Measurements from ENCODE around the gene ZNF133. TPM values are rescaled to one million over a fixed set of nuclear protein-coding genes. Genes with fewer than 3 reads are reported as not detected.

ZNF133 gene
- total and polyA plus RNA-seq, 2 of the 13 experiments (the other 11 are each of a cell fraction or from before 2014, with no cell fraction given), result 23.5 to 26.7 TPM

- Histone ChIP-seq H3K4me2 (ENCODE audit: low read depth, low read length) (no peak overlapping the region), H3K4me1 (ENCODE audit: insufficient read depth, low read length) (no peaks in the 10 kb centered on the region), H3K27ac (ENCODE audit: extremely low read length, insufficient read depth, low read length) (no peak overlapping the region), H3K9ac (ENCODE audit: insufficient read depth, low read depth, low read length) (no peak overlapping the region), H4K20me1 (ENCODE audit: insufficient read depth, low read length) (no peaks in the 10 kb centered on the region), H3K79me2 (ENCODE audit: insufficient read depth, low read length) (no peaks in the 10 kb centered on the region), H3K36me3 (replicated peaks in 1 of 2; ENCODE audit: control insufficient read depth in 1 of 2, insufficient read depth in 2 of 2, low read length in 2 of 2) (peaks cover 7 to 40% of the 10 kb centered on the region in 2 experiments), H3K9me3 (ENCODE audit: low read length) (no peaks in the 10 kb centered on the region), H2AFZ (ENCODE audit: low read length) (no peak overlapping the region), H3K4me3 (replicated peaks in 1 of 3; ENCODE audit: insufficient read depth in 1 of 3, low read depth in 2 of 3, low read length in 3 of 3) (no peak overlapping the region), H3K27me3 (ENCODE audit: control insufficient read depth in 1 of 2, insufficient read depth in 2 of 2, low read length in 2 of 2) (no peaks in the 10 kb centered on the region)
- DNase-seq (ENCODE audit: low spot score) (no peak), FAIRE-seq (no peak), ATAC-seq (no peak)
- TF ChIP-seq PAWR (CRISPR knock-in tag; IDR thresholded peaks at IDR 0.05; ENCODE audit: borderline replicate concordance) (no peak), ZBTB42 (CRISPR knock-in tag; IDR thresholded peaks at IDR 0.05) (no peak), HNRNPUL1 (IDR thresholded peaks at IDR 0.05; ENCODE audit: low read depth, low read length) (no peak), ZNF678 (CRISPR knock-in tag; IDR thresholded peaks at IDR 0.05) (no peak), NFYC (CRISPR knock-in tag; IDR thresholded peaks at IDR 0.05) (no peak), ZNF441 (CRISPR knock-in tag; IDR thresholded peaks at IDR 0.05; ENCODE audit: borderline replicate concordance) (no peak), MEF2D (CRISPR knock-in tag; IDR thresholded peaks at IDR 0.05) (no peak), ZNF138 (CRISPR knock-in tag; IDR thresholded peaks at IDR 0.05; ENCODE audit: low read depth) (no peak), ZMYM4 (CRISPR knock-in tag; IDR thresholded peaks at IDR 0.05) (no peak), BCLAF1 (IDR thresholded peaks at IDR 0.05) (no peak), KLF11 (CRISPR knock-in tag; IDR thresholded peaks at IDR 0.05) (no peak), ZNF790 (CRISPR knock-in tag; IDR thresholded peaks at IDR 0.05; ENCODE audit: borderline replicate concordance) (no peak), POGK (CRISPR knock-in tag; conservative IDR thresholded peaks at IDR 0.05) (no peak), EZH2 (conservative IDR thresholded peaks at IDR 0.05; ENCODE audit: low read depth, low read length) (no peak)
- TF ChIP-seq, protein P1, sequence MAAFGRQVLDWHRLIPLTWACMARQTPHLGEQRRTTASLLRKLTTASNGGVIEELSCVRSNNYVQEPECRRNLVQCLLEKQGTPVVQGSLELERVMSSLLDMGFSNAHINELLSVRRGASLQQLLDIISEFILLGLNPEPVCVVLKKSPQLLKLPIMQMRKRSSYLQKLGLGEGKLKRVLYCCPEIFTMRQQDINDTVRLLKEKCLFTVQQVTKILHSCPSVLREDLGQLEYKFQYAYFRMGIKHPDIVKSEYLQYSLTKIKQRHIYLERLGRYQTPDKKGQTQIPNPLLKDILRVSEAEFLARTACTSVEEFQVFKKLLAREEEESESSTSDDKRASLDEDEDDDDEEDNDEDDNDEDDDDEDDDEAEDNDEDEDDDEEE (CRISPR knock-in tag; IDR thresholded peaks at IDR 0.05), result no peak
- TF ChIP-seq, protein P2, sequence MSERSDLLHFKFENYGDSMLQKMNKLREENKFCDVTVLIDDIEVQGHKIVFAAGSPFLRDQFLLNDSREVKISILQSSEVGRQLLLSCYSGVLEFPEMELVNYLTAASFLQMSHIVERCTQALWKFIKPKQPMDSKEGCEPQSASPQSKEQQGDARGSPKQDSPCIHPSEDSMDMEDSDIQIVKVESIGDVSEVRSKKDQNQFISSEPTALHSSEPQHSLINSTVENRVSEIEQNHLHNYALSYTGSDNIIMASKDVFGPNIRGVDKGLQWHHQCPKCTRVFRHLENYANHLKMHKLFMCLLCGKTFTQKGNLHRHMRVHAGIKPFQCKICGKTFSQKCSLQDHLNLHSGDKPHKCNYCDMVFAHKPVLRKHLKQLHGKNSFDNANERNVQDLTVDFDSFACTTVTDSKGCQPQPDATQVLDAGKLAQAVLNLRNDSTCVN (CRISPR knock-in tag; IDR thresholded peaks at IDR 0.05; ENCODE audit: borderline replicate concordance), result no peak
- 75% methylated on average over 5 of the region's 5 CpGs for WGBS (ENCODE audit: low lambda C conversion rate)
- ChIA-PET POLR2A (interaction anchor here (1.3 to 1.6 kb wide), 2 partner anchors 22 to 198 kb away, joined by 3 to 7 read pairs; partner anchors contain the start of genes SEC23B and ZNF133), CTCF (ENCODE audit: low intra/inter-chr PET ratio, low total read pairs) (no interaction called here)
- intact Hi-C loops (cut with micrococcal nuclease; ENCODE audit: unreplicated experiment), result no loop called here
- BruUV-seq (replicated peaks), result no TSS peak
- in situ Hi-C loops (cut with HindIII; ENCODE audit: extremely low pct_ligation_motif_present, low pct_unique_long_range_greater_than_20kb), result no loop called here
These were observed 21.7 kb downstream of the ZNF133 start for GRCh38 chr20:18310051-18310450.
